ENCODE data around the gene CXCL12. TPM values are rescaled to one million over a fixed set of nuclear protein-coding genes. Genes with fewer than 3 reads are reported as not detected.

The CXCL12 gene
- total RNA-seq, 1 experiment from 2014 or later: 0.82 TPM

- Histone ChIP-seq H3K9me3 (ENCODE audit: control insufficient read depth, insufficient read depth, low read depth, low read length) (no peaks in the 10 kb centered on the region), H3K27me3 (ENCODE audit: control insufficient read depth, insufficient read depth, low read length) (no peaks in the 10 kb centered on the region), H3K36me3 (ENCODE audit: control insufficient read depth, insufficient read depth, low read length) (no peaks in the 10 kb centered on the region), H3K4me1 (ENCODE audit: control insufficient read depth, insufficient read depth, low read length) (no peaks in the 10 kb centered on the region), H3K4me3 (ENCODE audit: low read depth in 2 of 2, low read length in 2 of 2) (no peak overlapping the region), H3K27ac (ENCODE audit: low read length) (no peak overlapping the region)
- TF ChIP-seq REST (IDR thresholded peaks at IDR 0.05; ENCODE audit: insufficient read depth in 1 of 2, low read depth in 2 of 2, low read length in 1 of 2) (no peak), TCF7L2 (IDR thresholded peaks at IDR 0.05; ENCODE audit: low read depth, low read length) (no peak), POLR2AphosphoS5 (IDR thresholded peaks at IDR 0.05; ENCODE audit: low read depth, low read length) (no peak), SIN3A (IDR thresholded peaks at IDR 0.05; ENCODE audit: borderline replicate concordance, insufficient read depth, low read depth, low read length) (no peak)
- TF ChIP-seq, protein P1, sequence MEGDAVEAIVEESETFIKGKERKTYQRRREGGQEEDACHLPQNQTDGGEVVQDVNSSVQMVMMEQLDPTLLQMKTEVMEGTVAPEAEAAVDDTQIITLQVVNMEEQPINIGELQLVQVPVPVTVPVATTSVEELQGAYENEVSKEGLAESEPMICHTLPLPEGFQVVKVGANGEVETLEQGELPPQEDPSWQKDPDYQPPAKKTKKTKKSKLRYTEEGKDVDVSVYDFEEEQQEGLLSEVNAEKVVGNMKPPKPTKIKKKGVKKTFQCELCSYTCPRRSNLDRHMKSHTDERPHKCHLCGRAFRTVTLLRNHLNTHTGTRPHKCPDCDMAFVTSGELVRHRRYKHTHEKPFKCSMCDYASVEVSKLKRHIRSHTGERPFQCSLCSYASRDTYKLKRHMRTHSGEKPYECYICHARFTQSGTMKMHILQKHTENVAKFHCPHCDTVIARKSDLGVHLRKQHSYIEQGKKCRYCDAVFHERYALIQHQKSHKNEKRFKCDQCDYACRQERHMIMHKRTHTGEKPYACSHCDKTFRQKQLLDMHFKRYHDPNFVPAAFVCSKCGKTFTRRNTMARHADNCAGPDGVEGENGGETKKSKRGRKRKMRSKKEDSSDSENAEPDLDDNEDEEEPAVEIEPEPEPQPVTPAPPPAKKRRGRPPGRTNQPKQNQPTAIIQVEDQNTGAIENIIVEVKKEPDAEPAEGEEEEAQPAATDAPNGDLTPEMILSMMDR (IDR thresholded peaks at IDR 0.05): no peak
- intact Hi-C loops (cut with micrococcal nuclease; ENCODE audit: unreplicated experiment) (no loop called here), in situ Hi-C loops (cut with HindIII; ENCODE audit: low pct_unique_long_range_greater_than_20kb, low sequenced_read_pairs) (no loop called here)
- POLR2A ChIA-PET: no interaction called here
- no TSS peak for BruUV-seq (replicated peaks)
- DNase-seq (ENCODE audit: low read depth, low spot score): no peak
- CTCF ChIA-PET: no interaction called here
- ATAC-seq: no peak
Observed at GRCh38 chr10:44335330-44336021, 49.4 kb downstream of the CXCL12 start.

DNA sequence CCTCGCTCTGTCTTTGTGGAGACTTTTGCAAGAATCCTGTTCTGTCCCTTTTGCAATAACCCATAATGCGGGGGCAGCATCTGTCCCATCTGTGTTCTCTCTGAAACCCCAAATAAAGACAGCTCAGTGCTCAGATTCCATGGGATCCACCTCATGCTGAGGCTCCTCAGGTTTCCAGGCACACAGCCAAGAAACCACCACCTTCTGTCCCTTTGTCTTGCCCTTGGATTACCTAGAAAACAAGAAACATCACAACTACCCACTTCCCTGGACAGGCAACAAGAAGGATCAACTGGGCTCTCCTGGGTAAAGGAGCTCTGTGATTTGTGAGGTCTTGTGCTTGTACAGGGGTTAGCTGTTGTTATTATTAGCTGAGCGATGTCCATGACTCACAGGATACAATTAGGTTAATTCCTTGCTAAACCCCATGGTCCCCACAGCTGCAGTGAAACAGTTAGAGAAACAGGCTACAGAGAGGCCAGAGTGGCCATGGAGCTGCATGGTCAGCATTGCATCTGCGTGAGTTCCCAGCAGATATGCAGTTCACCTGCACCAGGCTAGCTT is 50.2 kb downstream of the CXCL12 start:
- intact Hi-C loops (cut with micrococcal nuclease; ENCODE audit: unreplicated experiment) (no loop called here), in situ Hi-C loops (cut with HindIII; ENCODE audit: low pct_unique_long_range_greater_than_20kb, low sequenced_read_pairs) (no loop called here)
- ChIA-PET CTCF (no interaction called here), POLR2A (no interaction called here)
- BruUV-seq (replicated peaks): no TSS peak
- Histone ChIP-seq H3K27ac (ENCODE audit: low read length) (no peak overlapping the region), H3K4me3 (ENCODE audit: low read depth in 2 of 2, low read length in 2 of 2) (no peak overlapping the region), H3K4me1 (ENCODE audit: control insufficient read depth, insufficient read depth, low read length) (no peaks in the 10 kb centered on the region), H3K9me3 (ENCODE audit: control insufficient read depth, insufficient read depth, low read depth, low read length) (no peaks in the 10 kb centered on the region), H3K36me3 (ENCODE audit: control insufficient read depth, insufficient read depth, low read length) (no peaks in the 10 kb centered on the region), H3K27me3 (ENCODE audit: control insufficient read depth, insufficient read depth, low read length) (no peaks in the 10 kb centered on the region)
- TF ChIP-seq POLR2AphosphoS5 (IDR thresholded peaks at IDR 0.05; ENCODE audit: low read depth, low read length): no peak
- TF ChIP-seq SIN3A (IDR thresholded peaks at IDR 0.05; ENCODE audit: borderline replicate concordance, insufficient read depth, low read depth, low read length): no peak
- TF ChIP-seq REST (IDR thresholded peaks at IDR 0.05; ENCODE audit: insufficient read depth in 1 of 2, low read depth in 2 of 2, low read length in 1 of 2): no peak
- no peak for TF ChIP-seq TCF7L2 (IDR thresholded peaks at IDR 0.05; ENCODE audit: low read depth, low read length)
- TF ChIP-seq, protein P1 (IDR thresholded peaks at IDR 0.05): no peak
- ATAC-seq (no peak; the same call in 1 of the 2 replicates), DNase-seq (ENCODE audit: low read depth, low spot score) (no peak)
